OCI-LY1 (cell line): Measurements from ENCODE around the gene HSD17B7.
"Not testable (repeated sequence)": the region's sequence is repeated elsewhere in the genome, so short reads cannot be mapped to it uniquely, and the experiment has no call there.

ENCODE experiments used
- EZH2 ChIP-seq: fragments of 200-600 bp; sonication (generic), shearing (Covaris generic); IDR thresholded peaks from 2 replicates; pipeline ENCODE4 v1.8.0; 2017; ENCODE audit warnings: borderline replicate concordance, mixed run types, mild to moderate bottlenecking, antibody characterized with exemption, low read length, moderate library complexity, mixed read lengths
- TF ChIP-seq, protein P1 (sequence below): fragments of 200-600 bp; sonication (generic), shearing (Covaris generic); IDR thresholded peaks from 2 replicates; pipeline ENCODE4 v1.5.1; 2017; ENCODE audit warnings: mild to moderate bottlenecking, antibody characterized with exemption, low read length, moderate library complexity, mixed read lengths

DNA sequence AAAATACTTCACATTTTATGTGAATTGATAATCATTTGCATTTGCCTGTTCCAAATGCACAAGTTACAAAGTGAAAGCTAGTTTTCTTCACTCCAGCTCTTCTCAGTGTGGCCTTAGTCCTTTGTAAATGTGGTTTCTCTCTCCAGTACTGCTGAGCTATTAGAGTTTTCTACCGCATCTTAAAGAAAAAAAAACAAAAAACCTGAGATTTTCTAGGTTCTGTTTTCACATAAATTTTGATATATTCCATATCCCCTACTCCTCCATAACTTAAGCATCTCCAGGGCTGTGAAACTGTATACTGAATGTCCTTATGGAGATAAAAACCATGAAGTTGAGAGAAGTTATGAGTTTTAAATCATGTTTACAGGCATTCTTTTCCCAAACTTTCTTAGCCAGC, 3.8 kb downstream of the HSD17B7 start:
- TF ChIP-seq EZH2, result not testable (repeated sequence)
- TF ChIP-seq, protein P1, sequence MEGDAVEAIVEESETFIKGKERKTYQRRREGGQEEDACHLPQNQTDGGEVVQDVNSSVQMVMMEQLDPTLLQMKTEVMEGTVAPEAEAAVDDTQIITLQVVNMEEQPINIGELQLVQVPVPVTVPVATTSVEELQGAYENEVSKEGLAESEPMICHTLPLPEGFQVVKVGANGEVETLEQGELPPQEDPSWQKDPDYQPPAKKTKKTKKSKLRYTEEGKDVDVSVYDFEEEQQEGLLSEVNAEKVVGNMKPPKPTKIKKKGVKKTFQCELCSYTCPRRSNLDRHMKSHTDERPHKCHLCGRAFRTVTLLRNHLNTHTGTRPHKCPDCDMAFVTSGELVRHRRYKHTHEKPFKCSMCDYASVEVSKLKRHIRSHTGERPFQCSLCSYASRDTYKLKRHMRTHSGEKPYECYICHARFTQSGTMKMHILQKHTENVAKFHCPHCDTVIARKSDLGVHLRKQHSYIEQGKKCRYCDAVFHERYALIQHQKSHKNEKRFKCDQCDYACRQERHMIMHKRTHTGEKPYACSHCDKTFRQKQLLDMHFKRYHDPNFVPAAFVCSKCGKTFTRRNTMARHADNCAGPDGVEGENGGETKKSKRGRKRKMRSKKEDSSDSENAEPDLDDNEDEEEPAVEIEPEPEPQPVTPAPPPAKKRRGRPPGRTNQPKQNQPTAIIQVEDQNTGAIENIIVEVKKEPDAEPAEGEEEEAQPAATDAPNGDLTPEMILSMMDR, result not testable (repeated sequence)
